ENCODE measurements around the gene TFAP2E. TPM values are rescaled to one million over a fixed set of nuclear protein-coding genes. Genes with fewer than 3 reads are reported as not detected.
A peak's percentile ranks its signal among the peaks of the same experiment; 100 is the strongest.

TFAP2E gene
- total RNA-seq, 2 experiments from 2014 or later, result 0.65 to 0.85 TPM

DNA sequence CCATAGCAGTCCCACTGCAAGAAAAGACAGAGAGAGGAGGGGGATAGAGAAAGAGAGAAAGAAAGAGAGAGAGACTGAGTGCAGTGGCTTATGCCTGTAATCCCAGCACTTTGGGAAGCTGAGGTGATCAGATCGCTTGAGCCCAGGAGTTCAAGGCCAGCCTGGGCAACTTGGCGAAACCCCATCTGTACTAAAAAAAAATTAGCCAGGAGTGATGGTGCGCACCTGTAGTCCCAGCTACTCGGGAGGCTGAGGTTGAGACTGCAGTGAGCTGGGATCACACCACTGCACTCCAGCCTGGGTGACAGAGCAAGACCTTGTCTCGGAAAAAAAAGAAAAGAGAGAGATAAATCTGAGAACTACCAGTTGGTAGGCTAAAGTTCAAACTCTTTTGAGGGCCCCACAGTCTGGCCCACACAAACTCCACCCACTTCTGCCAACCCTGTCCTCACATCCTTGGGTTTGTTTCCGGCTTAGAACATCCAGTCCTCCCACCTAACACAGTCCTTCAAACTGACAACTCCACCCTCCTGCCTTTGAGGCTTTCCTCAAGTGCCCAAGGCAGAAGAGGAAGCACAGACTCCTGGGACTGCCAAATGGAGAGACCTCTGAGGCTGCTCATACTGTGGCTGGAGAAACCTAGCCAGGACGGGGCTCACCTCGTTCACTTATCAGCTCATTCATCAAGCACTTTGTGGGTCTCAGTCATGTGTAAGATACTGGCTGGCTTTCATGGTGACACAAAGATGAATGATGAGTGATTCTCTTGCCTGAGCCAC is 20.1 kb downstream of the TFAP2E start:
- Mint-ChIP-seq H3K27ac (no peak overlapping the region), H3K4me3 (no peak overlapping the region)
- POLR2A ChIA-PET, result interaction anchor here (0.9 to 1.6 kb wide), 3 partner anchors 16 to 44 kb away, joined by 3 to 7 read pairs (median 3); no protein-coding TSS in a partner anchor

DNA sequence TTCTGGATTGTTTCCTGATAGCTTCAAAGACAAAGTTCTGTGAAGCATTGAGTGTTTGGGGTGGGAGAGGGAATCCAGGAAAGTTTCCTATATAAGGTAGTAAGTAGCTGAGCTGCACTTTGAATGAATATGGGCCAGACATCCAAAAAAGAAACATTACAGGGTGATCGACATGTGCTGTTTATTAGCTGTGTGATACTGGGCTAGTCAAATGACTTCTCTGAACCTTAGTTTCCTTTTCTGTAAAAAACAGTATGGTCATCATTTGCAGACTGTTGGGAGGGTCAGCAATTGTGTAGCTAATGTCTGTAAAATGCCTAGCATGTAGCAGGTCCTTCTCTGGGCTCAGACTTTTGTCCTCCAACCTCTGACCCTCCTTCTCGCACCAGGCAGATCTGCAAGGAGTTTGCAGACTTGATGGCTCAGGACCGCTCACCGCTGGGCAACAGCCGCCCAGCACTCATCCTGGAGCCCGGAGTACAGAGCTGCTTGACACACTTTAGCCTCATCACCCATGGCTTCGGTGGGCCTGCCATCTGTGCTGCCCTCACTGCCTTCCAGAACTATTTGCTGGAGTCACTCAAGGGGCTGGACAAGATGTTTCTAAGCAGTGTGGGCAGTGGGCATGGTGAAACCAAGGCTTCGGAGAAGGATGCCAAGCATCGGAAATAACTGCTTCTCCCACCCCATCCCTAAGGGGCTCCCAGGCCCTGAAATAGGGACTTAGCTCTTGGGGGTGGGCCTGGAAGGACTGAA is 21.1 kb downstream of the TFAP2E start:
- Mint-ChIP-seq H3K4me3 (no peak overlapping the region), H3K4me1 (peaks cover 8% of the 10 kb centered on the region), H3K27ac (no peak overlapping the region), H3K36me3 (ENCODE audit: low read depth) (peaks cover 19% of the 10 kb centered on the region), H3K9me3 (no peaks in the 10 kb centered on the region), H3K27me3 (no peaks in the 10 kb centered on the region)
- CTCF ChIA-PET, result interaction anchor here (1.7 kb wide), 1 partner anchor 29 kb away, joined by 5 read pairs; no protein-coding TSS in a partner anchor
- POLR2A ChIA-PET, result interaction anchor here (0.6 to 1.6 kb wide), 4 partner anchors 13 to 43 kb away, joined by 3 to 7 read pairs (median 3); no protein-coding TSS in a partner anchor
- no peak for DNase-seq

More for the DNA sequence above, 20.1 kb downstream of the TFAP2E start:
- no peak for DNase-seq
- Mint-ChIP-seq H3K9me3 (no peaks in the 10 kb centered on the region), H3K36me3 (ENCODE audit: low read depth) (peaks cover 15% of the 10 kb centered on the region), H3K4me1 (peaks cover 8% of the 10 kb centered on the region), H3K27me3 (no peaks in the 10 kb centered on the region)
- CTCF ChIA-PET, result interaction anchor here (1.1 to 1.7 kb wide), 2 partner anchors 28 to 122 kb away, joined by 3 to 5 read pairs; no protein-coding TSS in a partner anchor

DNA sequence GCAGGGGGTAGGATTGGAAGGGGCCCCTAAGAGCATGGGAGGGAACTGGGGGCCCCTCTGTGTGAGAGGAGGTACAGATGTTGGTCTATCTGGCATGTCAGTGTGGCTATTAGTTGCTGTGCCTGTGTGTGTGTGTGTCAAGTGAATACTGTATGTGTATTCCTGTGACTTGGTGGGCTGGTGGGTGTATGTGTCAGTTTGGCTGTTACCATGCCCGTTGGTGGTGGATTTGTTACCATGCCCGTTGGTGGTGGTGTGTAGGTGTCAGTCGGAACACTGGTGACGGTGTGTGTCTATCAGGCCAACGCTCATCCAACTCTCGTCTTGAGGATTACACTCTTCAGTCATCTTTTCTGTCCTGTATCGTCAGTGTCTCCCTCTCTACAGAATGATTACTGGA is 22.6 kb downstream of the TFAP2E start:
- no peak for DNase-seq

DNA sequence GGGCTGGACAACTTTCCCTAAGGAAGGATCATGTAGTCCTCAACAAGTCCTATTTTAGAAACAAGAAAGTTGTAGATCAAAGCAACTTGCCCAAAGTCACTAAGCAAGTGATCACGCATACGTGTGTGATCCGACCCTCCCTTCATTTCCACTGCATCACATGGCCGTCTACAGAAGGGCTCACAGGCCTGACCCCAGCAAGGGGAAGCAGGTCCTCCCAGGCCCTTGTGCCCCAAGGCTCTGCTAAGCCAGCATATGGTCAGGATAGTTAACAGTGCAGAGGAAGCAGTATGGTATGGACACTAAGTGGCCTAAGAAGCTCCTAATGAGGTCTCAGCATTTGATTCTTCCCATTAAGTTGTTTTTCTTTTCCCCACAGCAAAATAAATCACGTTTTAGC is 24.8 kb downstream of the TFAP2E start:
- Mint-ChIP-seq H3K36me3 (ENCODE audit: low read depth) (peaks cover 35% of the 10 kb centered on the region), H3K9me3 (no peaks in the 10 kb centered on the region), H3K4me1 (peaks cover 6% of the 10 kb centered on the region), H3K4me3 (no peak overlapping the region), H3K27me3 (no peaks in the 10 kb centered on the region), H3K27ac (no peak overlapping the region)
- POLR2A ChIA-PET, result interaction anchor here (1.6 kb wide), 1 partner anchor 20 kb away, joined by 5 read pairs; no protein-coding TSS in a partner anchor
- no peak for DNase-seq
- CTCF ChIA-PET, result no interaction called here

More for the DNA sequence above, 22.6 kb downstream of the TFAP2E start:
- ChIA-PET POLR2A (no interaction called here), CTCF (no interaction called here)
- Mint-ChIP-seq H3K4me1 (peaks cover 8% of the 10 kb centered on the region), H3K27me3 (no peaks in the 10 kb centered on the region), H3K36me3 (ENCODE audit: low read depth) (peaks cover 28% of the 10 kb centered on the region), H3K27ac (no peak overlapping the region), H3K9me3 (no peaks in the 10 kb centered on the region), H3K4me3 (no peak overlapping the region)

DNA sequence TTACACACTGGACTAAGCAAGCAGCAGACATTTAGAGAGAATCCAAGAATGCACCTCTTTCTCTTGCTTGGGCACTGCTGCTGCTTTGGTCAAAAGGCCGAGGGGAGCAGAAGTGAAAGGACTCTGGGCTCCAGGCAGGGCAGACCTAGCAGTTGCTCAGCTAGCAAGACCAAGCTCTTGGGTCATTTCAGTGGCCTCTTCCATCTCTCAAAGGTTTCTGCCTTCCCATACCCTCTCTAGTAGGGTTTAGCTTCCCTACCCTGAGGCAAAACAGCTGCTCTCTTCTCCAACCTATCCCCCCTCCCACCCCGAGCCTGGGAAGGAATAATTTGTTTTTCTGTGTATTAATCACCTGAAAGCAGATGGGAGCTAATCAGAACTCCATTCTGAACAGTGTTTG is 25.8 kb downstream of the TFAP2E start:
- no peaks in the 10 kb centered on the region for H3K9me3 Mint-ChIP-seq
- H3K4me3 Mint-ChIP-seq, result no peak overlapping the region
- no peaks in the 10 kb centered on the region for H3K4me1 Mint-ChIP-seq
- peaks cover 43% of the 10 kb centered on the region for H3K36me3 Mint-ChIP-seq (ENCODE audit: low read depth)
- H3K27me3 Mint-ChIP-seq, result no peaks in the 10 kb centered on the region
- CTCF ChIA-PET, result no interaction called here
- no peak overlapping the region for H3K27ac Mint-ChIP-seq
- no peak for DNase-seq
- POLR2A ChIA-PET, result no interaction called here

DNA sequence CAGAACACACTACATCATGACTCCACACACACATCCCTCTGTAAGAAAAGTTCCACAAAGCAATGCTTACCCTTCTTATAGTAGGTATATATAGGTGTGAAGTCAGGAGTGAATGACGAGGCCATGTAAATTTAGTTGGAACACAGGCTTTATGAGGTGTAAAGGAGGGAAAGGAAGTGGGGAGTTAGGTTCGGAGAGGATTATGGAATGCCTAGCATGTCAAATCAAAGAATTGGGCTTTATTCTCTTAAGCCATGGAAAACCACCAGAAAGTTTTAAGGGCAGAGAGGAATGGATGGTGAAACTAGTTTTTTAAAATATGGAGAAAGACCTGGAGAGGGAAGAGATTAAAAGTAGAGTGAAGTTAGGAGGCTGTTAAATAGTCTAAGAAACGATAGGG is 26.3 kb downstream of the TFAP2E start:
- H3K36me3 Mint-ChIP-seq (ENCODE audit: low read depth), result peaks cover 47% of the 10 kb centered on the region
- ChIA-PET POLR2A (no interaction called here), CTCF (no interaction called here)
- H3K9me3 Mint-ChIP-seq, result no peaks in the 10 kb centered on the region
- H3K27me3 Mint-ChIP-seq, result no peaks in the 10 kb centered on the region
- no peak for DNase-seq
- H3K4me1 Mint-ChIP-seq, result no peaks in the 10 kb centered on the region
- no peak overlapping the region for H3K4me3 Mint-ChIP-seq
- H3K27ac Mint-ChIP-seq, result no peak overlapping the region

DNA sequence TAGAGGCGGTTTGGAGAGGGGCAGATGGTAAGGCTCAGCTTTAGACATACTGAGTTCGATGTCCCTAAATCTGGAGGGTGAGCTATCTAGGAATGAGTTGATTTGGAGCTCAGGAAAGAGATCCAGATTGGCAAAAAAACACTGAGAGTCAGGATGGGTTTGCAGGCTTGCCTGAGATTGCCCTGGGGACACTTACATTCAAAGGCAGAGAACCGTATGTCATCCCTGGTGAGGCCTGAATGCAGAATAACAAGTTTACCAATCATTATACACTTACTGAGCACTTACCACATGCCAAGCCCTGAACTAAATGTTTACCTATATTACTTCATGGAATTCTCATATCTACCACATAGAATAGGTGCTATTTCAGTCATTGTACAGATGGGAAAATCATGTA is 27.5 kb downstream of the TFAP2E start:
- Mint-ChIP-seq H3K27ac (peak overlapping the region; percentile 5), H3K9me3 (no peaks in the 10 kb centered on the region), H3K4me1 (no peaks in the 10 kb centered on the region), H3K4me3 (no peak overlapping the region), H3K36me3 (ENCODE audit: low read depth) (peaks cover 55% of the 10 kb centered on the region), H3K27me3 (no peaks in the 10 kb centered on the region)
- DNase-seq, result no peak
- POLR2A ChIA-PET, result no interaction called here
- CTCF ChIA-PET, result interaction anchor here (1.3 kb wide), 1 partner anchor 44 kb away, joined by 3 read pairs; no protein-coding TSS in a partner anchor

DNA sequence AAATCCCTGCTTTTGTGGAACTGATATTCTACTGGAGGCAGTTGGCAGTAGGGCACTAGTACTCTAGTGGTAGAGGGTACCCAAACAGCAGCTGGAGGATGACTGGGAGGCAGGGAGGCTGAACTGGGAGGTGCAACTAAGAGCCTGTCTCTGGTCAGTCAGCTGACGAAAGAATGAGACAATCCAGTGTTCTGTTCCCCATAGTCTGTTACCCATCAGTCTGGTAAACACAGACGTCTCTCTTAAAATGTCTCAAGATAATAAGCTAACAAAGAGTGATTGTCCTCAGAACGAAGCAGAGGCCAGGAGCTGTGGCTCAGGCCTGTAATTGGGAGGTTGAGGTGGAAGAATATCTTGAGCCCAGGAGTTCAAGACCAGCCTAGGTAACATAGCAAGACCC is 30.4 kb downstream of the TFAP2E start:
- POLR2A ChIA-PET, result no interaction called here
- Mint-ChIP-seq H3K4me1 (peaks cover 7% of the 10 kb centered on the region), H3K36me3 (ENCODE audit: low read depth) (peaks cover 68% of the 10 kb centered on the region), H3K4me3 (no peak overlapping the region), H3K27ac (no peak overlapping the region), H3K9me3 (no peaks in the 10 kb centered on the region), H3K27me3 (no peaks in the 10 kb centered on the region)
- CTCF ChIA-PET, result no interaction called here
- DNase-seq, result no peak

DNA sequence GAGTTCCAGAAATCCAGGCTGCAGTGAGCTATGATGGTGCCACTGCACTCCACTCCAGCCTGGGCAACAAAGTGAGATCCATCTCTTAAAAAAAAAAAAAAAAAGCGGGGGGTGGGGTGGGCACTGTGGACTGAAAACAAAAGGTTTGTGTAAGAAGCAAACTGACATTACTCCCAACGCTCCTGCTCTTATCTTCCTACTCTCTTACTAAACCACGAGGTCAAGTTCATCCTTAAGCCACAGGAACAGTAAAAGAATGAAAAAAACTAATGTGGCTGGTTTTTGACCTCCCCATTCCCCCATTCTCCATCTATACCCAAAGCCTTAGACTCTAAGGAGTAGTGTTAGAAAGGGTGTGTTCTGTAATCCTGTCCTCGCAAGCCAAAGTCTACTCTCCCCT is 30.8 kb downstream of the TFAP2E start:
- Mint-ChIP-seq H3K4me1 (peaks cover 7% of the 10 kb centered on the region), H3K4me3 (no peak overlapping the region), H3K9me3 (no peaks in the 10 kb centered on the region), H3K27ac (no peak overlapping the region), H3K27me3 (no peaks in the 10 kb centered on the region), H3K36me3 (ENCODE audit: low read depth) (peaks cover 70% of the 10 kb centered on the region)
- POLR2A ChIA-PET, result no interaction called here
- CTCF ChIA-PET, result no interaction called here
- DNase-seq, result no peak

DNA sequence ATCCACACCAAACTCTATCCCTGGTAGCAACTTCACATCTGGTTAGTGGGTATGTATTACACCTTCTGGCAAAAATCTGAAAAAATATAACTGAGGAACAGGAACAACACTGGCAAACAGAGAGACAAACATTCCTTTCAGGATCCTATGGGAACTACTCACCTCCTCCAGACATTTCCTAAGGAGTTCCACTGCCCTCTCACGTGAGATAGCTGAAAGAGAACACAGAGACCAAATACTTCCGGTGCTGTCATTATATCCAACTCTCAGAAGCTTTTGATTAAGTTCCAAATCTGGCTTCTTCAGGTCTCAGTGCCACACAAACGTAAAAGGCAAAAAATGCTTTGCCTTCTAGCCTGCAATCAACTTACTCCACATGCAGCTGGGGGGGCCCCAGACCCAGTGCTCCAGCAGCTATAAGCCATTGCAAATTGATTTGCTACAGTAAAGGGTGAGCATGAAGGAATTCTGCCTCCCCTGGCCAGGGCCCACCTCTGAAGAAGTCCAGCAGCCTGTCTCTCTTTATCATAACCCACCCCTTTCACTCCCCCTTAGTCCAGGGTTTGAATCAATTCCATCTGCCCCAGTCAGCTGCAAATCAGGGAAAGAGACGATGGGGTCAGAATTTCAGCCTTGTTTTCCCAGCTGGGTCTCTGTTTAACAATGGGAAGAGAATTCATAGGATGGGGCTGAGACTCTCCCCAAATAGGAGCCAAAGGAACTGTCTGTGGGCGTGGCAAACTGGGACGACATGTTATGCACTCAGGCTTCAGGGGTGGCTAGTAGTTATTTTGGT is 32.2 kb downstream of the TFAP2E start:
- no peak for DNase-seq
- peaks cover 7% of the 10 kb centered on the region for H3K4me1 Mint-ChIP-seq
- POLR2A ChIA-PET, result interaction anchor here (0.5 kb wide), 1 partner anchor 92 kb away, joined by 3 read pairs; no protein-coding TSS in a partner anchor
- no peak overlapping the region for H3K4me3 Mint-ChIP-seq
- H3K27ac Mint-ChIP-seq, result no peak overlapping the region
- H3K9me3 Mint-ChIP-seq, result no peaks in the 10 kb centered on the region
- CTCF ChIA-PET, result interaction anchor here (1.3 to 1.4 kb wide), 2 partner anchors 41 to 110 kb away, joined by 3 to 6 read pairs; no protein-coding TSS in a partner anchor
- H3K27me3 Mint-ChIP-seq, result no peaks in the 10 kb centered on the region
- H3K36me3 Mint-ChIP-seq (ENCODE audit: low read depth), result peaks cover 67% of the 10 kb centered on the region

DNA sequence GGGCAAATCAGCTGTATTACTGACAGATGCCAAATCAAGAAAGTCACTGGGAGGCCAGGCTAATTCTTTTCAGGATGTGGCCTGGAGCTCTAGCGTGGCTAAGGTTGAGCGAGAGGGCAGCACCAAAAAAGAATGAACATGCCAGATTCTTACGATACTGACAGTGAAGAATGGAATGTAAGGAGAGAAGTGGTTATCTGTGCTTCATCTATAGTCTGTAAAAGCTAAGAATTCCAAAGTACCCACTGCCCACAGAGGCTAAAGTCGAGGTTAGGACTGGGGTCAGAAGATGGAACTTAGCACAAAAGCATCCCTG is 32.7 kb downstream of the TFAP2E start:
- peaks cover 63% of the 10 kb centered on the region for H3K36me3 Mint-ChIP-seq (ENCODE audit: low read depth)

DNA sequence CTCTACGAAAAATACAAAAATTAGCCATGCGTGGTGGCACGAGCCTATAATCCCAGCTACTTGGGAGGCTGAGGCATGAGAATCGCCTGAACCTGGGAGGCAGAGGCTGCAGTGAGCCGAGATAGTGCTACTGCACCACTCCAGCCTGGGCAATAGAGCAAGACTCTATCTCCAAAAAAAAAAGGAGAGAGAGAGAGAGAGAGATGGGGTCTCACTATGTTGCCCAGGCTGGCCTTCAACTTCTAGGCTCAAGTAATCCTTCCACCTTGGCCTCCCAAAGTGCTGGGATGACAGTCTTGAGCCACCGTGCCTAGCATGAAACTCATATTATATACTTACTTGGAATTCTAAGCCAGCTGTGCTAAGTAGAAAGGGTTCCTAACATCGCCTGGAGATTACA is 38.5 kb downstream of the TFAP2E start:
- Mint-ChIP-seq H3K27me3 (no peaks in the 10 kb centered on the region), H3K36me3 (ENCODE audit: low read depth) (peaks cover 52% of the 10 kb centered on the region), H3K4me1 (peaks cover 7% of the 10 kb centered on the region), H3K4me3 (no peak overlapping the region), H3K9me3 (no peaks in the 10 kb centered on the region), H3K27ac (no peak overlapping the region)
- DNase-seq, result no peak
- POLR2A ChIA-PET, result no interaction called here
- CTCF ChIA-PET, result interaction anchor here (0.7 to 1.3 kb wide), 2 partner anchors 104 to 428 kb away, joined by 3 read pairs; no protein-coding TSS in a partner anchor

More for the DNA sequence above, 32.7 kb downstream of the TFAP2E start:
- CTCF ChIA-PET, result interaction anchor here (1.3 to 1.4 kb wide), 2 partner anchors 41 to 110 kb away, joined by 3 to 6 read pairs; no protein-coding TSS in a partner anchor
- no peak for DNase-seq
- Mint-ChIP-seq H3K27ac (no peak overlapping the region), H3K4me3 (no peak overlapping the region), H3K9me3 (no peaks in the 10 kb centered on the region), H3K27me3 (no peaks in the 10 kb centered on the region), H3K4me1 (peaks cover 7% of the 10 kb centered on the region)
- POLR2A ChIA-PET, result interaction anchor here (0.5 kb wide), 1 partner anchor 93 kb away, joined by 3 read pairs; no protein-coding TSS in a partner anchor

DNA sequence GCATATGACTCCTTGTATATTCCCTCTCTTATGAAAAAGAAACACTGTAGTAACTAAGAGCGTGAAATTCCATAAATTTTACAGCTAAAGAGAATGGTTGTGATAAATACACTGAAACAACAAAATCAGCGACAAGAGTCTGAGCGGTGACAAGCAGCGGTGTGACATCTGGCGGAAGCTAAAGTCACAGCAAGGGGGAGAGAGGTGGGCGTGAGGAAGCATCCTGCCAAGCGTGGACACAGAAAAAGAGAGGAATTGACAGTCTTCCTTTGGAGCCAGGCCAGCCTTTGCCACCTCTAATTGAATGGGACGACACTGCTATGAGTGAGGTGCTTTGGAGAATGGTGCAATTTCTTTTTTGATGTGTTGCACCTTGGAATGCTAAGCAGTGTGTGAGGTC is 42.3 kb downstream of the TFAP2E start:
- Mint-ChIP-seq H3K9me3 (no peaks in the 10 kb centered on the region), H3K36me3 (ENCODE audit: low read depth) (peaks cover 48% of the 10 kb centered on the region)
- CTCF ChIA-PET, result no interaction called here

More for the DNA sequence above, 42.3 kb downstream of the TFAP2E start:
- H3K4me3 Mint-ChIP-seq, result no peak overlapping the region
- no peaks in the 10 kb centered on the region for H3K27me3 Mint-ChIP-seq
- POLR2A ChIA-PET, result no interaction called here
- no peak overlapping the region for H3K27ac Mint-ChIP-seq
- H3K4me1 Mint-ChIP-seq, result peaks cover 7% of the 10 kb centered on the region
- DNase-seq, result no peak

Data from activated CD4-positive, alpha-beta memory T cell treated with anti-CD3 and anti-CD28 coated beads, Interleukin-2, amount 10 ng/mL, durations not matched to agents 7 days and 5 days (primary cell).